Activated naive CD8-positive, alpha-beta T cell treated with anti-CD3 and anti-CD28 coated beads, Interleukin-2, amount 50 U/mL, for 16 hours (primary cell): ENCODE measurements around the gene OXSR1.
"Not testable (repeated sequence)": the region's sequence is repeated elsewhere in the genome, so short reads cannot be mapped to it uniquely, and the experiment has no call there.

Experiments used
- DNase-seq: peaks from one replicate; pipeline ENCODE4 v3.0.0-alpha.2; 2020; ENCODE audit warnings: low read depth, low spot score

OXSR1 gene

DNA sequence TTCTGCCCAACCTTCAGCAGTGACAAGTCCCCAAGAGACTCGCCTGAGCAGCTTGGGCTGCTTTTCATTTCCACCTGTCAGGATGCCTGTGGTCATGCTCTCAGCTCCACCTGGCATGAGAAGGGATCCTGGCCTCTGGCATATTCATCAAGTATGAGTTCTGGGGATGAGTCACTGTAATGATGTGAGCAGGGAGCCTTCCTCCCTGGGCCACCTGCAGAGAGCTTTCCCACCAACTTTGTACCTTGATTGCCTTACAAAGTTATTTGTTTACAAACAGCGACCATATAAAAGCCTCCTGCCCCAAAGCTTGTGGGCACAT lies 23.4 kb upstream of the OXSR1 start:
- DNase-seq: no peak

DNA sequence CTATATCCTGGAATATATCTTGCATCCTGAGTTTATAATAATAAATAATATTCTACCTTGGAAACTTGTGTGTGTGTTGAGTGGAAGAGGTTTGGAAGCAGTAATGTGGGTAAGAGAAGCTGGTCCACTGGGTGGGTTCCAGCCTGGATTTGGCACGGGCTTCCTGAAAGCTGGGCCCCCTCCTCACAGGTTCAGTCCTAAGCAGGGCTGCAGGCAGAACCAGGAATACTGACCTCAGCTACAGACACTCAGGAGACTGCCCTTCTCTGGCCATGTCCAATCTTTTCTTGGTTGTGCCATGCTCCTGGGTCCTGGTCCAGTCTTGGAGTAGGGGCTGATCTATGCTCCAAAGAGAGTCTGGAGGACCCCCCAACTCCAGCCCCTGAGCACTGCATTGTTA lies 22.4 kb upstream of the OXSR1 start:
- no peak for DNase-seq

DNA sequence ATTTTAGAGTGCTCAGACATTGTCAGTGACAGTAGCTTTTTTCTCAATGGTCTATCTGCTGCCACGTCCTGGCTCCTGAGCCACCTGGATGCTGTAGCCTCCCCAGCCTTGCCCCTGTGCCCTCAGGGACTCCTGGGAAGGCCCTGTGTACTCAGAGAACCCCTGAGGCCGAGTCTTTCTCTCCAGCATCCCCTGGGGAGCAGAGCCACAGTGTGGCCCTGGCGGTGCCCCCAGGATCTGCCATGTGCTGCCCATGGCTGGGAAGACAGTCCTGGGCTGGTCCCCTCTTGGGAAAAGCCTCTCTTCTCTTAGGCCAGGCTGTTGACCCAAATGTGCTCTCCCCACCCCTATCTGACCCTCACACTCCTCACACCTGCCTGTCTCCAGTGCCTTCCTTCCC lies 21.8 kb upstream of the OXSR1 start:
- no peak for DNase-seq

DNA sequence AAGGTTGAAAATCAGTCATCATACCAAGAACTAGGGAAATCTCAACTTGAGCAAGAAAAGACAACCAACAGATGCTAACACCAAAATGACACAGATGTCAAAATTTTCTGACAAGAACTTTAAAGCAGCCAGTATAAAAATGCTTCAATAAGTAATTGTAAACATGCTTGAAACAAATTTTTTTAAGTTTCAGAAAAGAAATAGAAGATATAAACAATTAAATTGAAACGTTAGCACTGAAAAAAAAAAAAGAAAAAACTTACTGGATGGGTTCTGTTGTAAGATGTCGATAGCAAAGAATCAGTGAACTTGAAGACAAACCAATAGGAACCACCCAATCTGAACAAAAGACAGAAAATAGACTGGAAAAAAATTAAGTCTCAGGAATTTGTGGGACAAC lies 18.8 kb upstream of the OXSR1 start:
- no peak for DNase-seq

DNA sequence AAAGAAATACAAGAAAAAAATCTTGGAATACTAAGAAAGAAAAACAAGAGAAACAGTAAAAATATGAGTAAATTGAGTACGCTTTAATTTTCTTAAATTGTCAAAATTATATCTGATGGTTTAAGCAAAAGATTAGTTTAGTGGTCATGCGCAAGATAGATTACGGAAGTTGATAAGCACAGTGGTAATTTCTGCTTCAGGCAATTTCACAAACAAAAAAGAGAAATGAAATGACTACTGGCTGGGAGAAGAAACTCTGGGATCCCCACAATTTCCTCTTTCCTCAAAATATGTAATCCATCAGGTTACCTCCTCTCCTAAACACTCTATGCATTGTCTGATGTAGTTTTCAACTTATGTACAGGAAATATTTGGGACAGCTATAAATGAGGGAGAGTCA lies 17.9 kb upstream of the OXSR1 start:
- no peak for DNase-seq

DNA sequence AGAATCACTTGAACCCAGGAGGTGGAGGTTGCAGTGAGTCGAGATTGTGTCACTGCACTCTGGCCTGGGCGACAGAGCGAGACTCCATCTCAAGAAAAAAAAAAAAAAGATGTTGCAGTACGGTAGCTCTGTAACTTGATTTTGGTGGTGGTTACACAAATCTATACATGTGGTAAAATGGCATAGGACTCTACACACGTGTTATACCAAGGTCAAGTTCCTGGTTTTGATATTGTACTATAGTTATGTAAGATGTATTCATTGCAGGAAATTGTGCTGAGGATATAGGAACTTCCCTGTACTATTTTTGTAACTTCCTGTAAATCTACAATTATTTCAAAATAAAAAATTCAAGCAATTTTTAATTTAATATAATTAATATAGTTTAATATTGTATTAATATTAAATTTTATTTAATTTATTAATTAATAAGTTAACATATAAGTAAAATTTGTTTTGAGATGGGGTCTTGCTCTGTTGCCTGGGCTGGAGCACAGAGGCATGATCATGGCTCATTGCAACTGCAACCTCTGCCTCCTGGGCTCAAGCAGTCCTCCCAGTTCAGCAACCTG lies 16.9 kb upstream of the OXSR1 start:
- no peak for DNase-seq

DNA sequence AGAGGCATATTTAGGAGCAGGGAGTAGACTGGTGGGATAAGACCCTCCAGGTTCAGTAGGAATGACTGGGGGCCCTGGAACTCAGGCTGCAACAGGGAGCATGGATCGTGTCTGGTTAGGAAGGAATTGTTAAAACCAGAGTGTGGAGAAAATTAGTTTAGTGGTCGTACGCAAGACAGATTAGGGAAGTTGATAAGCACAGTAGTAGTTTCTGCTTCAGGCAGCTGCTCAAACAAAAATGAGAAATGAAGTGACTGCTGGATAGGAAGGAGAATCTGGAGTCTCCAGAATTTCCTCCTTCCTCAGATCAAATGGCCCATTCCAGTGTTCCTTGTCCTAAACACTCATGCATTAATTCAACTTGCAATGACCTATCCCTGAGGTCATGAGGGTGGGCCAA lies 15.6 kb upstream of the OXSR1 start:
- DNase-seq: no peak

DNA sequence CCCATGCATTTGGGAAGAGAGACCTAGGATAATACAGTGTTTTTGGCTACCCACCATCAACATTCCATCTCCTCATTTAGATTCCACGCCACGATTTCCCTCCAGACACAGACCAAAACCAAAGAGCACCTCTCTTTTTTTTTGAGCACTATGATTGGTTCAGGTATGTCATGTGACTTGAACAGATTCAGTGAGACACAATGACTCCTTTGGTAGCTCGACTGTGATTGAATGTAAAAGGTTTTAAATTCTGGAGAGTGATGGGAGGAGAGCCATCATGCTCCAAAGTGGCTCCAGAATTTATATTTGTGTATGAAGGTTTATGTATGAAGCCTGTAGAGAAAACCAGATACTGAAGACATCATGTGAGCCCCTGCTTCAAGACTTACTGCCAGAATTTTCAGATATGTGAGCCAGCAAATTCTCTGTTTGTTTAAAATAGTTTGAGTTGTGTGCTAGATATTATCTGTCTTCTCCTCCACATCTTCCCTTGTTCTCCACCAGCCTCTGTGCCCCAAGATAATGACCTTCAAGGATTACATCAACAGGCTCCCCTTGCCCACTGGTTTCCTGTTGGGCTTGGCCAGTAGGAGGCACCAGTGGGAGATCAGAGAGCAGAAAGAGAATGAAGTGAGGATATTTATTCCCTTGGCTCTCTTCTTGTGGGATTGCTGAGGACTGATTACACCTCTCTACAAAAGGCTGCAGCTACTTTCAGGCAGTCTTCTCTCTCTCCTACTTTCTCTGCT lies 14.4 kb upstream of the OXSR1 start:
- DNase-seq: no peak

DNA sequence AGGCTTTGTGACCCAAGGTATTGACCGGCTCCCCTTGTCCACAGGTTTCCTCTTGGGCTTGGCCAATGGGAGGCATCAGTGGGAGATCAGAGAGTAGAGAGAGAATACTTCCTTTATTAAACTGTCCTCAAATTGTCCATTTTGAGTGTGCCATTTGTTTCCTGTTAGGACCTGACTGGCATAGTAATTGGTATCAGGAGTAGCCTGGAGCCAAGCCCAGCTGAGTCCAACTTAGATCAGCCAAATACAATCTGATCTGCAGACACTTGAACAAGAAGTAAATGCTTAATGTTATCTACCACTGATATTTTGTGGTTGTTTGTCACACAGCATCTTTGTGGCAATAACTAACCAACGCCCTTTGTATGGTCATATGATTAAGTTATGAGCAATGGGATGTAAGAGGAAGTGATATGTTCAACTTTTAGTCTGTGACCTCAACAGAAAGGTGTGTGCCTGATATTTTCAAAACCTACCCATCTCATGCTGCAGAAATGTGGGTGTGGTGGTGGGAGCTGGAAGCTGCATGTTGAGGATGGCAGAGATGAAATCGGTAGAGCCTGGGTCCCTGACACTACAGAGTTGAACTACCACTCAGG lies 13.6 kb upstream of the OXSR1 start:
- no peak for DNase-seq

DNA sequence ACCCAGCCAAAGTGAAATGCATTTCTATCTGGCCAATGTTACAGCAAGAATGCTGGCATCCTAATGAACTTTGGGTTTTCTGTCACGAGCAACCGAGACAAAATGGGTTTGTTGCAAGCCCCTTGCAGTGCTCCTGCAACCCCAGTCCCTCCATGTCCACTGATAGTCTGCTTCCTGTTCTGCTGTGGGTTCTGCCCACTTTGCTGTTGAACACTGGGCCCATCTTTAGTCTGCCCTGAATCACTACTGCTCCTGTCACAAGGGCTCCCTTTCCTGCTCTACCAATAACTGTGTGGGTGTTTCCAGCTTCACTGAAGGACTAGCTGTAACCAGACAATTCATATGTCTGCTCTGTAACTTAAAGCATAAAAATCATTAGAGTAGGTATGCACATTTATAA lies 12.7 kb upstream of the OXSR1 start:
- no peak for DNase-seq

DNA sequence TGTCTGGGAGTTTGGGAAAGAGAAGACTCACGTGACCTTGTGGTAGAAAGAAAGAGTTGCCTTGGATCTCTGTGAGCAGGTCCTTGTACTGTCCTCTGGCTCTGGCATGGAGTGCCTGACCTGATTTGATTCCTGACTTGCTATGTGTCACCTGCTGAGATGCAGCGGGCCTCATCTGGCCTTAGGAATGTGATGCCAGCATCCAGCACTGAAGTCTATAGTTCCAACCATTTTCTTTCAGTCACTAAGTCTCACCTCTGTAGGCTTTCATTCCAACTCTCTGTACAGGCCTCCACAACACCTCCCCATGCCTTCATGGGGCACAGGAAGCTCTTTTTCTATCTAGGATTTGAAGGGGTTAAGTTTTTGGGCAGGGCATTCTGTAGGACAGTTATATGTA lies 12.1 kb upstream of the OXSR1 start:
- no peak for DNase-seq

DNA sequence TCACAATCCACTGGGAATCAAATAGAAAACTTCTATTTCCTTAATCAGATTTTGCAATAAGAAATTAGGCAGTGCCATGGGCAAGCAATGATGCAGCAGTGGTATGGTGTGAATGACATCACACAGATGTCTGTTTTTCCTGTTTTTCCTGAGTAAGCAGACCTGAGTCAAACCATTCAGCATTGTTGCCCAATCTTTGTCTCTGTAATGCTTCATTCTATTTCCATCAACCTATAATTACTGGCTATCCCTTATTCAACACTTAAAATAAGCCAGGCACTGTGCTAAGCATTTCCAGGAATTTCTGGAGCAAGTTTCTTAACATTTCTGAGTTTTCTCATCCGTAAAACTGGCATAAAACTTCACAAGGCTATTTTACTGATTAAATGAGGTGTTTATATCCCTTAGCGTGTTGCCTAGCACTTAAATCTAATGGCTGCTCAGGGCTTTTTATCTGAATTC lies 11.3 kb upstream of the OXSR1 start:
- no peak for DNase-seq

DNA sequence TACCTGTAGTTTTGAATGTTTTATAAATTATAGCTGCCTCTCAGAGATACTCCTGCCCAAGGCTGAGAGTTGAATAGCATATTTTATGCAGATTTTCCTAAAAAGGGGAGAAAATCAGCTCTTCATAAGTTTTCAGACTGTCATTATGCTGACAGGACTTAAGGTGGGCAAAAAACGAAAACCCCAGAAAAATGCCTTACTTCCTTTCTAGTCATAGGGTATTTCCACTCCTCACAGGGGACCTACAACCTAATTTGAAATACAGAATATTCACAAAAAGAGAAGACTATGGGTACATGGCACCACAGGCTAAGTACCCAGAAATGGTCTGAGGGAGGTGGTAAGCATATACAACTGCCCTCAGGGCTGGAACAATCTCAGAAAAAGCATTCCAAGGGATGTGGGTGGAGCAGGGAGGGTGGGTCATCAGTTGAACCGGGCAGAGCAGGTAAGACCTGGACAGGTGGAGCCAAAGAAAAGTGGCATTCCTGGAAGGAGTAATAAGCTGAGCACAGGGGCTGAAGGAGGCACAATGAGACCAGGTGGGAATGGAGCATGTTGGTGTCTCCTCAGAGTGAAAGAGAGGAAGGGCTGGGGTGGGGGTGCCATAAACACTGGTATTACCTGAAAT lies 10.6 kb upstream of the OXSR1 start:
- DNase-seq: no peak

DNA sequence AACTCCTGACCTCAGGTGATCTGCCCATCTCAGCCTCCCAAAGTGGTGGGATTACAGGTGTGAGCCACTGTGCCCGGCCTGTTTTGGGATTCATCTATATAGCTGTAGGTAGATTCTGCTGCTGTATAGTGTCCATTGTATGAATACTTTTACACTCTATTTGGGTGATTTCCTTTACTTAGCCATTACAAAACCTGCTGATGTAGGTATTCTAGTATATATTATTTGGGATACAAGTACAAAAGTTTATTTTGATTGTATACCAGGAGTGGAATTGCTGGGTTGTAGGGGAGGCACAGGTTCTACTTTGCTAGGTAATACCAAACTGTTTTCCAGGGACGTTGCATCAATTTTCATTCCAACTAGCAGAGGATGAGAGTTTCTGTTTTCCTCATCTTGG lies 9.5 kb upstream of the OXSR1 start:
- no peak for DNase-seq

DNA sequence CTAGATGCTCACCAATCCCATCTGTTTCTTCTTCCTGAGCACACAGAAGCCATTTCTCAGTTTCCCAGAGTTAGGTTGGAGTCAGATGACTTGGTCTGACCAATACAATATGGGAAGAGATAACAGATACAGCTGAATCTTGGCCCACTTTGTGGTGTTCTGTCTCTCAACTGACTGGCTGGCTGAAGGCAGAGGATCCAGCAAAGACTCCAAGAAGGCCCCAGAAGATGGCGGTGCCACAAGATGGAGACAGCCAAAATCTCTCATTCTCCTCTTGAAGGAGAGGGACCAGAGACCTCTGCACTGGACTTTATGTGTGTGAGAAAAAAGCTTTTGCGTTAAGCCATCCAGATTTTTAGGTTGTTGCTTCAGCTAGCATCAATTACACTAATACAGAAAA lies 8.2 kb upstream of the OXSR1 start:
- no peak for DNase-seq

DNA sequence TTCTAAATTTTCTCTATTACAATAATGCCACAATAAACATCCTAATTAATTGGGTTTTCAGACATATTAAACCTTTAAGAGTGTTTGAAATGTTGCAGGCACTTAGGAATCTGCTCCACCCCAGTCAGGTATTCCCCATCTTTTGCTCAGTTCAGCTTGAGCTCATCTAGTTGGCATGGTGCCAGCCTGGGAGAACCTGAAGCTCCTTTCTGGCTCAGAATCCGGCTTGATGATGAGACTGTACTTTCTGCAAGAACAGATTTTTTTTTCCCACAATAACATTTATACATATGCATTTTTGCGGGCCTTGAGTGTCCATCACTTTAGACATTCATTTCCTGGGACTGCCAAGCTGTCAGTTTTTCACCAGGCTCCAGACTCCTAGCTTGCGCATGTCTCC lies 7.7 kb upstream of the OXSR1 start:
- DNase-seq: no peak

DNA sequence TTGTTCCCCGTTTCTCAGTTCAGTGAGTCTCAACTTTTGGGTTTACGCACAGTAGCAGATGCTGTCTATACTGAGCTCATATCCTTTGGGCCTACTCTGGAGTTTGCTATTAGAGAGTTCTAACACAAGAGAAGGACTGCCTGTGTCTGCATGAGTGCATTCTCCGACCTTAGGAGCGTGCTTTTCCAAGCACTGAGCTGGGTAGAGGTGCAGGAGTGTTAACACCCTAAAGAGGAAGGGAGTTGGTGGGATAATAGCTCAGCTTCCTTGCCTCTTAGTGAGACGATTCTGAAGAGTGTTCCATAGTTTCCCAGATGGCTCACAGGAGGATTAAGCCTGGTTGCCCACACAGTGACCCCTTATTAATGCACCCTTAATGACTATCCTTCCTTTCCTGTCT lies 6.9 kb upstream of the OXSR1 start:
- no peak for DNase-seq

DNA sequence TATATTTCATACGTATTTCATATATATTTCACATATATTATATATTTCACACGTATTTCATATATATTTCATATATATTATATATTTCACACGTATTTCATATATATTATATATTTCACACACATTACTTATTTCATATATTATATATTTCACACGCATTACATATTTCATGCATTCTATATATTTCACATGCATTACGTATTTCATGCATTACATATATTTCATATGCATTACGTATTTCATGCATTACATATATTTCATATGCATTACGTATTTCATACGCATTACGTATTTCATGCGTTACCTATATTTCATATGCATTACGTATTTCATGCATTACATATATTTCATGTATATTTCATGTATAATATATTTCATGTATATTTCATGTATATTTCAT lies 4.6 kb upstream of the OXSR1 start:
- not testable (repeated sequence) for DNase-seq

DNA sequence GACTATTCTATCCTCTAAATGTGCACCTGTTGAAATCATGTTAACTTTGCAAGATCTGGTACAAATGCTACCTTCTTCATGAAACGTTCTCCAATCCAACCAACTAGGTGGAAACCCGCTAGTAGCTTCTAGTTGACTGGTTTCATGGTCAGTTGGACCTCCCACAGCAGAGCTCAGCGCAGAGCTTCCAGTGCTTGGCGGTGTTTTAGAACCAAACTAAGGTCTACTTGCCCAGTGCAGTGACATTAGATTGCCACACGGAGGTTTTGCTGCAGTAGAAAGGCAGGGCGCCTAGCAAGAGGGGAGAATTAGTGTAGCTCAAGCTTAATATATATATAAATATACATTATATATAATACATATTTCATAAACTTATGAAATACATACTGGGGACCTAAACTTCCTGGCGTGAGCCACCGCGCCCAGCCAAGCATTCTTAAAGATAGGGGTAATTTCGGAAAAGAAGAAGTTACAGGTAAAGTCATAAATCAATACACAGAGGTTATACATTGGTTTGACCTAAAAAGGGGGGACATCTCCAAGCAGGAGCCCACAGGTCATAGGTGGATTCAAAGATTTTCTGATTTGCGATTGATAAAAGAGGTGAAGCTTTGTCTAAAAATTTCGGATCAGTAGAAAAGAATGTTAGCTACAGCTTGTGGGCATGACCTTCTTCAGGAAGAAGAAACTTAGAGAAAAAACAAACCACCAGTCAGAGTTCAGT lies 2.1 kb upstream of the OXSR1 start:
- no peak for DNase-seq

DNA sequence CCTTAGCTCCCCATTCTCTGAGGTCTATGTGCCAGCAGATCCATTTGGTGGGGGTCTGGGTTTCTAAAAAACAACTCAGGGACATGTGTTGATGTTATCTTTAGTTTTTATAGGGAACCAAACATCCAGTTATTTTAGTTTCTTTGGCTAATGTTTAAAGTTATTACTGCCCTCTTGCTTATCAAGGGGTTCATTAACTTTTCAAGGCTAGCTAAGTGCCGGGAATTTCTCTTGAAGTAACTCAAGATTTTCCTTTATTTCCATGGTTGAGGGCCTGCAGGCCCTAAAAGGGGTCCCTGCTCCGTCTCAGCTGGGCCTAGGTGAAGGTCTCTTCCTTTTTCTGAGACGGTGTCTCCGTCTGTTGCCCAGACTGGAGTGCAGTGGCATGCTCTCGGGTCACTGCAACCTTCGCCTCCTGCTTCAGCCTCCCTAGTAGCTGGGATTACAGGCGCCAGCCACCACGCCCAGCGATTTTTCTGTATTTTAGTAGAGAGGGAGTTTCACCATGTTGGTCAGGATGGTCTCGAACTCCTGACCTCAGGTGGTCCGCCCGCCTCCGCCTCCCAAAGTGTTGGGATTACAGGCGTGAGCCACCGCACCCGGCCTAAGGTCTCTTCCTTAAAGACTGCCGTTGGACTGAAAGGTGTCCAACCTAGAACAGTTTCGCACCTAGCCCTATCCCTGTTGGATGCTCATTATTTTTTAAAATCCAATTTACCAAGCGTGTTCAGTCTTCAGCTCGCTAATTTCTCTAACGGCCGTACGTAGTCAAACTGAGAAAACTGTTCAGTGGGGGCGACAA lies 1.3 kb upstream of the OXSR1 start:
- no peak for DNase-seq

DNA sequence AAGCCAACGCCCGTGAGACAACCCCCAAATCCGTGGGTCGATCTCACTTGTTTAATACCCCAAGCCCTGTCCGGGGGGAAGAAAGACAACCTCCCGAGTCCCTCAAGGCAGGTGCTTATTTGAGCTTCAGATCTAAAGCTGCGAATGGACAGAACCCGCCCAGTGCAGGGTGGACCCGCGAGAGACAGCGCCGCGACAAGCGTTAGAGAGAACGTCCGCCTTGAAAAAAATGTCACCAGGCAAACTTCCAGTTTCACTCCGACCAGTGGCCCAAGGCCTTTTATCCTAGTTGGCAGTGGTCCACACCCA lies 740 bp upstream of the OXSR1 start:
- no peak for DNase-seq
